Measurements from ENCODE around the gene ACTG2.

DNA sequence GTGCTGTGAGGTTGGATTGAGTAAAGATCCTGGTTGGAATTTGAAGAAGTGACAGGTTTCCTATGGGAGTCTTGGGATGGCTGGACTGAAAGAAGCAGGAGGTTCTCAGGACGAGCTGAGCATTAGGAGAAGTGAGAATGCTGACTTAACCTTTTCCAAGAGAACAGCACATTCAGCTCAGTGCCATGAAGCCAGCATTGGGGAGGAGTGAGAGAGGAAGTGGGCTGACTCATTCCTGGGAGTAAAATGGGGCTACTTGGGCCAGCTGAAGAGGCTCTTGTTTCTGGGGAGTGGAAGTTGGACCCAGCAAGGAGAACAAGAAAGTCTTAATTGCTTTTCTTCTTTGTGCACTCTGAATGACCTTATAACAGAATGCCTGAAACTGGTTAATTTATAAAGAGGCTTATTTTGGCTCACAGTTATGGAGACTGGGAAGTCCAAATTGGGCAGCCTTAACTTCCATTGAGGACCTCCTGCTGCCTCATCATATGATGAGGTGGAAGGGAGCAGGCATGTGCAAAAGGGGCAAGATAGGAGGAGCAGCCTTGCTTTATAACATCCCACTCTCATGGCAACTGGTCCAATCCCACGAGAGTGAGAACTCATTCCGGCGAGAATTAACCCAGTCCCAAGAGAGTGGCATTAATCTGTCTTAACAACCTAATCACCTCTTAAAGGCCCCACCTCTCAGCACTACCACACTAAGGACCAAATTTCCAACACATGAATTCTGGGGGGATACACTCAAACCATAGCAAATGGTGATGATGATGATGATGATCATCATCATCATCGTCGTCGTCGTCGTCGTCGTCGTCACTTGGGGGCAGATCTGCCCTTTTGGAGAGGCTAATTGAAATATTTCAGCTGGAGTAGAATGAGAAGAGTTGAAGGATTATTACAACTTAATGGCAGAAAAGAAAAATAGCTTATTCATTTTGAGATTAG lies 60.0 kb downstream of the ACTG2 start:
- TF ChIP-seq CTCF (IDR thresholded peaks at IDR 0.05; ENCODE audit: borderline replicate concordance, extremely low read depth, low read length, poor library complexity, severe bottlenecking) (no peak), EZH2 (IDR thresholded peaks at IDR 0.05; ENCODE audit: borderline replicate concordance, low read depth, low read length, severe bottlenecking) (no peak)
